Panc1 (cell line): ENCODE results near the gene LRRFIP2. TPM values are rescaled to one million over a fixed set of nuclear protein-coding genes. Genes with fewer than 3 reads are reported as not detected.

Experiments used
- ATAC-seq: fragments of 200-7000 bp; cut with Tn5 transposase; 2 replicates; pipeline ENCODE4 v1.9.1; 2020; ENCODE audit warnings: mild to moderate bottlenecking, moderate library complexity
- BruUV-seq: library from RNA; stranded (reverse); fragments of 400-500 nt; replicated peaks from 2 replicates; lab custom pipeline; 2021; lab: Mats Ljungman, UMichigan
- CTCF ChIA-PET: fragments of 300-600 bp; sonication (Branson Sonifier 250); formaldehyde crosslinking; loops from one replicate; lab custom pipeline; 2022; ENCODE audit warnings: antibody characterized with exemption; lab: Charles Lee
- POLR2A ChIA-PET: fragments of 300-600 bp; sonication (Branson Sonifier 250); formaldehyde crosslinking; loops from one replicate; lab custom pipeline; 2022; ENCODE audit warnings: antibody characterized with exemption; lab: Charles Lee
- DNase-seq: peaks from one replicate; pipeline ENCODE4 v3.0.0-alpha.2; 2010; ENCODE audit warnings: low read depth, low spot score
- H3K27ac ChIP-seq: 2 replicates; pipeline ENCODE4 v1.5.1; 2011; ENCODE audit warnings: mild to moderate bottlenecking, low read length, inconsistent platforms
- H3K27me3 ChIP-seq: fragments of 200-500 bp; sonication (Bioruptor generic); 2 replicates; pipeline ENCODE4 v1.6.0; 2014; ENCODE audit warnings: low read length, inconsistent platforms; ENCODE audit not compliant: control insufficient read depth, insufficient read depth
- H3K36me3 ChIP-seq: fragments of 200-500 bp; sonication (Bioruptor generic); 2 replicates; pipeline ENCODE4 v1.5.1; 2014; ENCODE audit warnings: inconsistent platforms, mild to moderate bottlenecking, low read length, moderate library complexity; ENCODE audit not compliant: control insufficient read depth, insufficient read depth
- H3K4me1 ChIP-seq: 2 replicates; pipeline ENCODE4 v1.5.1; 2011; ENCODE audit warnings: inconsistent platforms, mild to moderate bottlenecking, low read length, moderate library complexity; ENCODE audit not compliant: control insufficient read depth, insufficient read depth
- H3K4me3 ChIP-seq, 2 experiments: 2 replicates each; pipeline ENCODE4 v1.5.1; 2011 to 2012; ENCODE audit warnings: low read depth in 2 of 2, low read length in 2 of 2, mild to moderate bottlenecking in 2 of 2, inconsistent platforms in 1 of 2, moderate library complexity in 1 of 2
- H3K9me3 ChIP-seq: fragments of 200-500 bp; sonication (Bioruptor generic); 2 replicates; pipeline ENCODE4 v1.5.1; 2014; ENCODE audit warnings: low read depth, mild to moderate bottlenecking, inconsistent platforms, low read length, moderate library complexity; ENCODE audit not compliant: control insufficient read depth, insufficient read depth
- POLR2AphosphoS5 ChIP-seq: IDR thresholded peaks from 2 replicates; pipeline ENCODE4 v1.6.1; 2012; ENCODE audit warnings: mild to moderate bottlenecking, low read depth, low read length, moderate library complexity
- REST ChIP-seq, 2 experiments: IDR thresholded peaks; 2 replicates each; pipeline ENCODE4 v1.6.1; 2011 to 2012; ENCODE audit warnings: low read depth in 2 of 2, control low read depth in 1 of 2, low read length in 1 of 2, mild to moderate bottlenecking in 1 of 2, moderate library complexity in 1 of 2; ENCODE audit not compliant: insufficient read depth in 1 of 2
- SIN3A ChIP-seq: IDR thresholded peaks from 2 replicates; pipeline ENCODE4 v1.6.1; 2012; ENCODE audit warnings: low read depth, mild to moderate bottlenecking, low read length, moderate library complexity, borderline replicate concordance; ENCODE audit not compliant: insufficient read depth
- TCF7L2 ChIP-seq: IDR thresholded peaks from 2 replicates; pipeline ENCODE4 v1.6.1; 2011; ENCODE audit warnings: mild to moderate bottlenecking, low read depth, low read length, inconsistent platforms
- in situ Hi-C: cut with HindIII; loops from 2 replicates; pipeline ENCODE4 v1.10.0; 2016; ENCODE audit warnings: low sequenced_read_pairs, low pct_unique_long_range_greater_than_20kb
- intact Hi-C: fragments of 100-400 bp; cut with micrococcal nuclease; formaldehyde crosslinking; loops from one replicate; pipeline ENCODE4 v1.10.0; 2022; ENCODE audit not compliant: unreplicated experiment
- total RNA-seq: library from RNA; stranded (reverse); gene quantifications from one replicate; pipeline ENCODE4 v1.2.1, GENCODE V29; 2021; ENCODE audit not compliant: unreplicated experiment
- TF ChIP-seq, protein P1 (sequence below): fragments of 450-650 bp; IDR thresholded peaks from 2 replicates; pipeline ENCODE4 v1.5.1; 2017; ENCODE audit warnings: mild to moderate bottlenecking

Gene LRRFIP2
- total RNA-seq, 1 experiment from 2014 or later = 32.3 TPM

DNA sequence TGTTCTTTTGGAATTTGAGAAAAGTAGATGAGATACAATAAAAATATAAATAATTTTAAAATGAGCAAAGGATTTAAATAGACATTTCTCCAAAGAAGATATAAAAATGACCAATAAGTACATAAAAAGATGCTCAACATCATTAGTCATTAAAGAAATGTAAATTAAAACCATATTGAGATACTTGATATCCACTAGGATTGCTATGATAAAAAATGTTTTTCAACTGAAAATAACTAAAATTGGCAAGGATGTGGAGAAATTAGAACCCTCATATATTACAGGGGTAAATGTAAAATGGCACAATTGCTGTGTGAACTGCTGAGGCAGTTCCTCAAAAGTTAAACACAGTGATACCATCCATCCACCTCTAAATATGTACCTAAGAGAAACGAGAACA, 38.8 kb downstream of the LRRFIP2 start:
- CTCF ChIA-PET = no interaction called here
- no TSS peak for BruUV-seq
- in situ Hi-C loops = no loop called here

DNA sequence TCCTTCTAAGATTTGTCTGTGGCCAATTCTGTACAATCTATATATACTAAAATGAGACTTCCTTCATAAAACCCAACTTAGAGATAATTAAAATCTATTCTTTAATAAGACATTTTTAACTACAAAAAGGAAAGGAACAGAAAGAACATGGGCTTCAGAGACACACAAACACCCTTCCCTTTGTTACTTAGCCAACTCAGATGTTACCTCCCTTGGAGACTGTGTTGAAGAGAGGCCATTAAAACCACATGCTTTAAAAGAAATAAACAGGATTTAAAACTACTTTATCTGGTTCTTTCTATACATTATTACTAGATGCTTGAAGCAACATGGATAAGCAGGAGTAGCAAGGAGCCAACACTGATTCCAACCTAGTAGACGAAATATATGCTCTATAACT, 42.0 kb downstream of the LRRFIP2 start:
- no peak overlapping the region for H3K27ac ChIP-seq
- H3K4me3 ChIP-seq = no peak overlapping the region
- no peaks in the 10 kb centered on the region for H3K9me3 ChIP-seq
- POLR2A ChIA-PET = no interaction called here
- in situ Hi-C loops (no loop called here), intact Hi-C loops (no loop called here)
- DNase-seq (no peak), ATAC-seq (no peak)
- TF ChIP-seq TCF7L2 (no peak), POLR2AphosphoS5 (no peak), REST (IDR thresholded peaks at IDR 0.05; ENCODE audit: insufficient read depth in 1 of 2, low read depth in 2 of 2, low read length in 1 of 2) (no peak), SIN3A (no peak)
- TF ChIP-seq, protein P1, sequence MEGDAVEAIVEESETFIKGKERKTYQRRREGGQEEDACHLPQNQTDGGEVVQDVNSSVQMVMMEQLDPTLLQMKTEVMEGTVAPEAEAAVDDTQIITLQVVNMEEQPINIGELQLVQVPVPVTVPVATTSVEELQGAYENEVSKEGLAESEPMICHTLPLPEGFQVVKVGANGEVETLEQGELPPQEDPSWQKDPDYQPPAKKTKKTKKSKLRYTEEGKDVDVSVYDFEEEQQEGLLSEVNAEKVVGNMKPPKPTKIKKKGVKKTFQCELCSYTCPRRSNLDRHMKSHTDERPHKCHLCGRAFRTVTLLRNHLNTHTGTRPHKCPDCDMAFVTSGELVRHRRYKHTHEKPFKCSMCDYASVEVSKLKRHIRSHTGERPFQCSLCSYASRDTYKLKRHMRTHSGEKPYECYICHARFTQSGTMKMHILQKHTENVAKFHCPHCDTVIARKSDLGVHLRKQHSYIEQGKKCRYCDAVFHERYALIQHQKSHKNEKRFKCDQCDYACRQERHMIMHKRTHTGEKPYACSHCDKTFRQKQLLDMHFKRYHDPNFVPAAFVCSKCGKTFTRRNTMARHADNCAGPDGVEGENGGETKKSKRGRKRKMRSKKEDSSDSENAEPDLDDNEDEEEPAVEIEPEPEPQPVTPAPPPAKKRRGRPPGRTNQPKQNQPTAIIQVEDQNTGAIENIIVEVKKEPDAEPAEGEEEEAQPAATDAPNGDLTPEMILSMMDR = no peak
- H3K36me3 ChIP-seq = no peaks in the 10 kb centered on the region
- no peaks in the 10 kb centered on the region; the same call in 1 of the 2 replicates for H3K4me1 ChIP-seq
- H3K27me3 ChIP-seq = no peaks in the 10 kb centered on the region
- BruUV-seq = no TSS peak
- CTCF ChIA-PET = no interaction called here

More for the DNA sequence above, 38.8 kb downstream of the LRRFIP2 start:
- ATAC-seq (no peak), DNase-seq (no peak)
- TF ChIP-seq SIN3A (no peak), REST (IDR thresholded peaks at IDR 0.05; ENCODE audit: insufficient read depth in 1 of 2, low read depth in 2 of 2, low read length in 1 of 2) (no peak), POLR2AphosphoS5 (no peak)
- Histone ChIP-seq H3K4me1 (no peaks in the 10 kb centered on the region; the same call in 1 of the 2 replicates), H3K27me3 (no peaks in the 10 kb centered on the region), H3K4me3 (no peak overlapping the region), H3K9me3 (no peaks in the 10 kb centered on the region), H3K27ac (no peak overlapping the region), H3K36me3 (no peaks in the 10 kb centered on the region)
- intact Hi-C loops = no loop called here
- POLR2A ChIA-PET = no interaction called here
